Embryonic facial prominence (tissue), 1 donor: ENCODE measurements around the gene IL22RA1.

ENCODE experiments used
- DNase-seq: peaks from one replicate; pipeline ENCODE4 v3.0.0-alpha.2; 2016; ENCODE audit errors: extremely low spot score

Gene IL22RA1

GRCh38 chr1:24165500-24165899, 22.6 kb upstream of the IL22RA1 start:
- DNase-seq, result no peak

GRCh38 chr1:24164004-24164403, 21.1 kb upstream of the IL22RA1 start:
- no peak for DNase-seq

- DNase-seq, result no peak
Measured at GRCh38 chr1:24162201-24162600, 19.3 kb upstream of the IL22RA1 start.

- DNase-seq, result no peak
Measured at GRCh38 chr1:24161270-24161669, 18.3 kb upstream of the IL22RA1 start.

- DNase-seq, result no peak
Measured at GRCh38 chr1:24159366-24159765, 16.4 kb upstream of the IL22RA1 start.

- DNase-seq, result no peak
Measured at GRCh38 chr1:24157918-24158481, 15.1 kb upstream of the IL22RA1 start.

- no peak for DNase-seq
Measured at GRCh38 chr1:24156542-24157260, 13.8 kb upstream of the IL22RA1 start.

- DNase-seq, result no peak
Measured at GRCh38 chr1:24155011-24155782, 12.3 kb upstream of the IL22RA1 start.

GRCh38 chr1:24154215-24154614, 11.3 kb upstream of the IL22RA1 start:
- DNase-seq, result no peak

GRCh38 chr1:24152631-24153494, 9.9 kb upstream of the IL22RA1 start:
- DNase-seq, result no peak

- peak; percentile 49 for DNase-seq
Measured at GRCh38 chr1:24151175-24151533, 8.2 kb upstream of the IL22RA1 start.

GRCh38 chr1:24150234-24151174, 7.6 kb upstream of the IL22RA1 start:
- peak; percentile 68 for DNase-seq

- no peak for DNase-seq
Measured at GRCh38 chr1:24149866-24150233, 6.9 kb upstream of the IL22RA1 start.

GRCh38 chr1:24147816-24148215, 4.9 kb upstream of the IL22RA1 start:
- DNase-seq, result no peak

GRCh38 chr1:24147194-24147593, 4.3 kb upstream of the IL22RA1 start:
- no peak for DNase-seq

GRCh38 chr1:24141311-24141997, 1.5 kb downstream of the IL22RA1 start:
- no peak for DNase-seq

- no peak for DNase-seq
Measured at GRCh38 chr1:24140741-24141181, 2.2 kb downstream of the IL22RA1 start.

GRCh38 chr1:24139841-24140425, 3.0 kb downstream of the IL22RA1 start:
- no peak for DNase-seq

- DNase-seq, result no peak
Measured at GRCh38 chr1:24139222-24139489, 3.8 kb downstream of the IL22RA1 start.
